HK-2 (cell line): Measurements from ENCODE around the gene PLCL2.

Experiments used
- DNase-seq: peaks from one replicate; pipeline ENCODE4 v3.0.0-alpha.2; 2018; ENCODE audit not compliant: unreplicated experiment

PLCL2 gene

GRCh38 chr3:16865335-16865734, 19.4 kb upstream of the PLCL2 start:
- no peak for DNase-seq

- DNase-seq = no peak
Measured at GRCh38 chr3:16866571-16866970, 18.2 kb upstream of the PLCL2 start.

GRCh38 chr3:16868513-16868912, 16.2 kb upstream of the PLCL2 start:
- no peak for DNase-seq

GRCh38 chr3:16869261-16870005, 15.3 kb upstream of the PLCL2 start:
- no peak for DNase-seq

GRCh38 chr3:16871915-16872842, 12.6 kb upstream of the PLCL2 start:
- DNase-seq = no peak

- no peak for DNase-seq
Measured at GRCh38 chr3:16873872-16874271, 10.9 kb upstream of the PLCL2 start.

GRCh38 chr3:16875876-16876550, 8.7 kb upstream of the PLCL2 start:
- no peak for DNase-seq

GRCh38 chr3:16877505-16877904, 7.2 kb upstream of the PLCL2 start:
- DNase-seq = no peak

- no peak for DNase-seq
Measured at GRCh38 chr3:16877911-16878310, 6.8 kb upstream of the PLCL2 start.

GRCh38 chr3:16881896-16882630, 2.7 kb upstream of the PLCL2 start:
- no peak for DNase-seq

- no peak for DNase-seq
Measured at GRCh38 chr3:16883057-16883722, 1.6 kb upstream of the PLCL2 start.

GRCh38 chr3:16883723-16884083, 1.1 kb upstream of the PLCL2 start:
- no peak for DNase-seq

GRCh38 chr3:16884084-16884747, 539 bp upstream of the PLCL2 start:
- no peak for DNase-seq

- DNase-seq = no peak
Measured at GRCh38 chr3:16885593-16886302, 993 bp downstream of the PLCL2 start.

GRCh38 chr3:16886303-16886683, 1.5 kb downstream of the PLCL2 start:
- no peak for DNase-seq

GRCh38 chr3:16887130-16887529, 2.4 kb downstream of the PLCL2 start:
- no peak for DNase-seq

- DNase-seq = no peak
Measured at GRCh38 chr3:16888356-16888755, 3.6 kb downstream of the PLCL2 start.

- no peak for DNase-seq
Measured at GRCh38 chr3:16888785-16889607, 4.2 kb downstream of the PLCL2 start.
